Stomach (tissue), 4 donors: ENCODE data around the gene DCC.

ENCODE experiments used
- CTCF ChIP-seq, 7 experiments: fragments of 450-650 bp in 4 of 7; fragments of 200-600 bp in 3 of 7; sonication (generic) in 3 of 7; IDR thresholded peaks; one replicate each; pipeline ENCODE4 v1.5.1; 2016 to 2019; ENCODE audit warnings: antibody characterized with exemption in 7 of 7, control low read depth in 2 of 7, mild to moderate bottlenecking in 1 of 7
- POLR2A ChIP-seq, 4 donors: fragments of 450-650 bp; IDR thresholded peaks; one replicate each; pipeline ENCODE4 v1.6.1; 2016; ENCODE audit warnings: antibody characterized with exemption in 4 of 4, control low read depth in 2 of 4, mild to moderate bottlenecking in 1 of 4, moderate library complexity in 1 of 4

- TF ChIP-seq CTCF (IDR thresholded peaks at IDR 0.05) (no peak), POLR2A (IDR thresholded peaks at IDR 0.05) (no peak)
Observed at GRCh38 chr18:53193870-53194269, 853.9 kb downstream of the DCC start.
